GM19239 (cell line): Measurements from ENCODE around the gene NSL1.

Source experiments
- DNase-seq: peaks from one replicate; pipeline ENCODE4 v3.0.0; 2011; ENCODE audit warnings: low spot score; ENCODE audit not compliant: insufficient read length
- FAIRE-seq: peaks from 2 replicates; lab custom pipeline; 2011; peaks lifted over from hg19 to GRCh38; lab: Jason Lieb, UNC

NSL1 gene

GRCh38 chr1:212791676-212792395 lies at the start of gene NSL1, which contains the start of gene TATDN3:
Gene NSL1 (minus strand): TSS chr1:212791777. CDS start chr1:212791763, 14 bp downstream.
Gene TATDN3 (plus strand): TSS chr1:212791894. CDS start chr1:212791922, 28 bp downstream.
- peak; percentile 49 for DNase-seq
- peak; percentile 98 for FAIRE-seq

GRCh38 chr1:212838145-212838544 lies 46.6 kb upstream of the NSL1 start:
- no peak for FAIRE-seq
- DNase-seq = no peak

GRCh38 chr1:212833211-212834207 lies 41.9 kb upstream of the NSL1 start:
- peak; percentile 90 for FAIRE-seq
- DNase-seq = peak; percentile 15

- FAIRE-seq = no peak
- no peak for DNase-seq
Observed at GRCh38 chr1:212828395-212828794, 36.8 kb upstream of the NSL1 start.

GRCh38 chr1:212827831-212828278 lies 36.3 kb upstream of the NSL1 start:
- no peak for FAIRE-seq

GRCh38 chr1:212827171-212827776 lies 35.7 kb upstream of the NSL1 start:
- DNase-seq (no peak), FAIRE-seq (no peak)

More at GRCh38 chr1:212827831-212828278, 36.3 kb upstream of the NSL1 start:
- DNase-seq = no peak

GRCh38 chr1:212825798-212826452 lies 34.3 kb upstream of the NSL1 start:
- FAIRE-seq = no peak
- DNase-seq = no peak

- FAIRE-seq = no peak
Observed at GRCh38 chr1:212824201-212824600, 32.6 kb upstream of the NSL1 start.

GRCh38 chr1:212822956-212823355 lies 31.4 kb upstream of the NSL1 start:
- DNase-seq (no peak), FAIRE-seq (no peak)

More at GRCh38 chr1:212824201-212824600, 32.6 kb upstream of the NSL1 start:
- no peak for DNase-seq

- DNase-seq = no peak
- no peak for FAIRE-seq
Observed at GRCh38 chr1:212820969-212821368, 29.4 kb upstream of the NSL1 start.

GRCh38 chr1:212819726-212820125 lies 28.1 kb upstream of the NSL1 start:
- peak; percentile 85 for FAIRE-seq
- no peak for DNase-seq

- FAIRE-seq = no peak
Observed at GRCh38 chr1:212816567-212817278, 25.1 kb upstream of the NSL1 start.

GRCh38 chr1:212814537-212815334 lies 23.2 kb upstream of the NSL1 start:
- peak; percentile 73 for FAIRE-seq
- DNase-seq = no peak

More at GRCh38 chr1:212816567-212817278, 25.1 kb upstream of the NSL1 start:
- DNase-seq = no peak

- FAIRE-seq (peak; percentile 8), DNase-seq (no peak)
Observed at GRCh38 chr1:212805767-212806166, 14.2 kb upstream of the NSL1 start.

GRCh38 chr1:212797681-212798080 lies 6.1 kb upstream of the NSL1 start:
- no peak for DNase-seq
- FAIRE-seq = no peak

GRCh38 chr1:212794561-212795014 lies 3.0 kb upstream of the NSL1 start:
- FAIRE-seq (peak; percentile 95), DNase-seq (peak; percentile 49)

GRCh38 chr1:212792396-212792908 lies 875 bp upstream of the NSL1 start:
- DNase-seq = no peak
- FAIRE-seq = no peak

- FAIRE-seq = no peak
- peak; percentile 26 for DNase-seq
Observed at GRCh38 chr1:212791261-212791675, 309 bp downstream of the NSL1 start.
